ENCODE data around the gene RAB32.
"Not testable (repeated sequence)": the region's sequence is repeated elsewhere in the genome, so short reads cannot be mapped to it uniquely, and the experiment has no call there.

Gene RAB32

GRCh38 chr6:146543211-146543939 lies at the start of gene RAB32:
Gene RAB32, plus strand, starts transcription at chr6:146543833. Its CDS starts 39 bp downstream, at chr6:146543872.
- DNase-seq (ENCODE audit: low spot score), result no peak

- no peak for DNase-seq (ENCODE audit: low spot score)
Measured at GRCh38 chr6:146498309-146498708, 45.3 kb upstream of the RAB32 start.

- DNase-seq (ENCODE audit: low spot score), result no peak
Measured at GRCh38 chr6:146503096-146503495, 40.5 kb upstream of the RAB32 start.

- no peak for DNase-seq (ENCODE audit: low spot score)
Measured at GRCh38 chr6:146515212-146515611, 28.4 kb upstream of the RAB32 start.

- no peak for DNase-seq (ENCODE audit: low spot score)
Measured at GRCh38 chr6:146526192-146526591, 17.4 kb upstream of the RAB32 start.

- no peak for DNase-seq (ENCODE audit: low spot score)
Measured at GRCh38 chr6:146532702-146533101, 10.9 kb upstream of the RAB32 start.

GRCh38 chr6:146542881-146543210 lies 787 bp upstream of the RAB32 start:
- no peak for DNase-seq (ENCODE audit: low spot score)

GRCh38 chr6:146543940-146544615 lies 445 bp downstream of the RAB32 start:
- no peak for DNase-seq (ENCODE audit: low spot score)

- DNase-seq (ENCODE audit: low spot score), result no peak
Measured at GRCh38 chr6:146544616-146545182, 1.1 kb downstream of the RAB32 start.

- DNase-seq (ENCODE audit: low spot score), result no peak
Measured at GRCh38 chr6:146545581-146545980, 1.9 kb downstream of the RAB32 start.

GRCh38 chr6:146546443-146547043 lies 2.9 kb downstream of the RAB32 start:
- DNase-seq (ENCODE audit: low spot score), result no peak

- no peak for DNase-seq (ENCODE audit: low spot score)
Measured at GRCh38 chr6:146547889-146548288, 4.3 kb downstream of the RAB32 start.

- DNase-seq (ENCODE audit: low spot score), result no peak
Measured at GRCh38 chr6:146548898-146549374, 5.3 kb downstream of the RAB32 start.

GRCh38 chr6:146550911-146551310 lies 7.3 kb downstream of the RAB32 start:
- no peak for DNase-seq (ENCODE audit: low spot score)

- DNase-seq (ENCODE audit: low spot score), result no peak
Measured at GRCh38 chr6:146551545-146551944, 7.9 kb downstream of the RAB32 start.

- DNase-seq (ENCODE audit: low spot score), result no peak
Measured at GRCh38 chr6:146553377-146554135, 9.9 kb downstream of the RAB32 start.

- no peak for DNase-seq (ENCODE audit: low spot score)
Measured at GRCh38 chr6:146560607-146561006, 17.0 kb downstream of the RAB32 start.

GRCh38 chr6:146566661-146567060 lies 23.0 kb downstream of the RAB32 start:
- DNase-seq (ENCODE audit: low spot score), result not testable (repeated sequence)

- DNase-seq (ENCODE audit: low spot score), result not testable (repeated sequence)
Measured at GRCh38 chr6:146568619-146569018, 25.0 kb downstream of the RAB32 start.

- DNase-seq (ENCODE audit: low spot score), result no peak
Measured at GRCh38 chr6:146574211-146574610, 30.6 kb downstream of the RAB32 start.

GRCh38 chr6:146578054-146578453 lies 34.4 kb downstream of the RAB32 start:
- DNase-seq (ENCODE audit: low spot score), result no peak

- DNase-seq (ENCODE audit: low spot score), result no peak
Measured at GRCh38 chr6:146581968-146582367, 38.3 kb downstream of the RAB32 start.
